Caco-2 (cell line): ENCODE results near the gene KLHDC8A. TPM values are rescaled to one million over a fixed set of nuclear protein-coding genes. Genes with fewer than 3 reads are reported as not detected.
A peak's percentile ranks its signal among the peaks of the same experiment; 100 is the strongest.

Experiments
- BruUV-seq: library from RNA; stranded (reverse); fragments of 400-500 nt; replicated peaks from 2 replicates; lab custom pipeline; 2021; lab: Mats Ljungman, UMichigan
- CTCF ChIA-PET: fragments of 300-600 bp; sonication (Branson Sonifier 250); formaldehyde crosslinking; loops from one replicate; lab custom pipeline; 2022; ENCODE audit warnings: antibody characterized with exemption; lab: Charles Lee
- POLR2A ChIA-PET: fragments of 300-600 bp; sonication (Branson Sonifier 250); formaldehyde crosslinking; loops from one replicate; lab custom pipeline; 2022; ENCODE audit warnings: antibody characterized with exemption; lab: Charles Lee
- DNase-seq, 2 experiments: peaks; one replicate each; pipeline versions ENCODE4 v3.0.0 to v3.0.0-alpha.2; 2020 to 2022
- H3K27me3 ChIP-seq: replicated peaks from 2 replicates; pipeline ENCODE4 v1.6.0; 2011; ENCODE audit warnings: low read length; ENCODE audit not compliant: control insufficient read depth, insufficient read depth
- H3K36me3 ChIP-seq: 2 replicates; pipeline ENCODE4 v1.5.1; 2011; ENCODE audit warnings: low read length; ENCODE audit not compliant: control insufficient read depth, insufficient read depth
- H3K4me1 ChIP-seq: fragments of 250-450 bp; sonication (Bioruptor Pico); 2 replicates; pipeline ENCODE4 v1.5.1; 2020; ENCODE audit warnings: mild to moderate bottlenecking
- H3K4me3 ChIP-seq: 2 replicates; pipeline ENCODE4 v1.5.1; 2011; ENCODE audit warnings: low read depth, mild to moderate bottlenecking, control low read depth, low read length
- H3K9me3 ChIP-seq: fragments of 250-450 bp; sonication (Bioruptor Pico); 2 replicates; pipeline ENCODE4 v1.5.1; 2020; ENCODE audit warnings: mild to moderate bottlenecking, moderate library complexity
- H3K27ac Mint-ChIP-seq: one replicate; pipeline ENCODE4 v1.8.0; 2022; ENCODE audit warnings: mixed read lengths; ENCODE audit not compliant: unreplicated experiment
- H3K27me3 Mint-ChIP-seq: one replicate; pipeline ENCODE4 v1.8.0; 2022; ENCODE audit warnings: mixed read lengths; ENCODE audit not compliant: insufficient read depth, unreplicated experiment
- H3K36me3 Mint-ChIP-seq: one replicate; pipeline ENCODE4 v1.8.0; 2022; ENCODE audit warnings: mild to moderate bottlenecking, mixed read lengths; ENCODE audit not compliant: insufficient read depth, unreplicated experiment
- H3K4me1 Mint-ChIP-seq: one replicate; pipeline ENCODE4 v1.8.0; 2022; ENCODE audit warnings: low read depth, mixed read lengths; ENCODE audit not compliant: unreplicated experiment
- H3K4me3 Mint-ChIP-seq: one replicate; pipeline ENCODE4 v1.8.0; 2022; ENCODE audit warnings: mild to moderate bottlenecking, moderate library complexity, mixed read lengths; ENCODE audit not compliant: unreplicated experiment
- H3K9me3 Mint-ChIP-seq: one replicate; pipeline ENCODE4 v1.8.0; 2022; ENCODE audit warnings: mixed read lengths; ENCODE audit not compliant: unreplicated experiment
- CTCF ChIP-seq, 2 experiments: fragments of 200-600 bp in 1 of 2; IDR thresholded peaks; 1 replicate in 1 of 2; 2 replicates in 1 of 2; pipeline versions ENCODE4 v1.5.1 to v1.8.0; 2011 to 2022; ENCODE audit warnings: antibody characterized with exemption in 1 of 2, control low read depth in 1 of 2, inconsistent platforms in 1 of 2, low read depth in 1 of 2, low read length in 1 of 2, mild to moderate bottlenecking in 1 of 2, moderate library complexity in 1 of 2; ENCODE audit not compliant: insufficient read depth in 1 of 2, severe bottlenecking in 1 of 2, unreplicated experiment in 1 of 2
- intact Hi-C: fragments of 100-400 bp; cut with micrococcal nuclease; formaldehyde crosslinking; loops from one replicate; pipeline ENCODE4 v1.10.0; 2022; ENCODE audit not compliant: unreplicated experiment
- total RNA-seq: library from RNA; stranded (reverse); gene quantifications from 2 replicates; pipeline ENCODE4 v1.2.3, GENCODE V29; 2022

Gene KLHDC8A
- total RNA-seq, 1 experiment from 2014 or later, result not detected

DNA sequence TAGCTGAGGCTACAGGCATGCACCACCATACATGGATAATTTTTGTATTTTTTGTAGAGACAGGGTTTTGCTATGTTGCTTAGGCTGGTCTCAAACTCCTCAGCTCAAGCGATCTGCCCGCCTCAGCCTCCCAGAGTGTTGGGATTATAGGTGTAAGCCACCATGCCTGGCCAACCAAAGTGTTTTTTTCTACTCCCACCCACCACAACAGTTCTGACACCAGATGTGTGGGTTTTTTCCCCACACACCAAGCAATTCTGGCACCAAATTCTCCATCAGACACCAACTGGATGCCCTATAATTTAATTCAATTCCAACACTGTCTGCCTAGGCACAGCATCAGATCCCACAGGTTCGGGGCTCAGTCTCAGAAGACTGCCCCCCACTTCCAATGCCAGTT, 20.6 kb upstream of the KLHDC8A start:
- ChIA-PET CTCF (no interaction called here), POLR2A (no interaction called here)
- Mint-ChIP-seq H3K4me3 (no peak overlapping the region), H3K27me3 (peaks cover 19% of the 10 kb centered on the region), H3K9me3 (no peaks in the 10 kb centered on the region), H3K27ac (no peak overlapping the region), H3K4me1 (peaks cover 4% of the 10 kb centered on the region), H3K36me3 (no peaks in the 10 kb centered on the region)
- intact Hi-C loops, result no loop called here
- TF ChIP-seq CTCF (IDR thresholded peaks at IDR 0.05; ENCODE audit: insufficient read depth in 1 of 2, low read depth in 1 of 2, low read length in 1 of 2, severe bottlenecking in 1 of 2, unreplicated experiment in 1 of 2), result no peak
- Histone ChIP-seq H3K4me1 (0 out of 2 replicates have a peak, but pooled peaks cover 7% of the 10 kb centered on the region), H3K4me3 (no peak overlapping the region), H3K36me3 (no peaks in the 10 kb centered on the region), H3K27me3 (no peaks in the 10 kb centered on the region), H3K9me3 (no peaks in the 10 kb centered on the region)
- no TSS peak for BruUV-seq
- DNase-seq, result no peak

DNA sequence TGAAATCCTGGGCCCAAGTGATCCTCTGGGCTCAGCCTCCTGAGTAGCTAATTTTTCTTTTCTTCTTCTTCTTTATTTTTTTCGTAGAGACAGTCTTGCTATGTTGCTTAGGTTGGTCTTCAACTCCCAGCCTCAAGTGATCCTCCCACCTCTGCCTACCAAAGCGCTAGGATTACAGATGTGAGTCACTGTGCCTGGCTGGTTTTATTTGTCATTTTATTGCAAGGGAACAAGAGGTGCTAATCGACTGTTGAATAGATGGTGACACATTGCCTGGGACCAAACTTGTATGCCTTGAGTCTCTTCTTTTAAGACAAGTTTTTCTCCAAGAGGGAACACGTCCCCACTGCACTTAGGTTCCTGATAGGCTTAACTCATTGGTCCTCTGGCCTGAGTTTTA, 20.0 kb upstream of the KLHDC8A start:
- no peak overlapping the region for H3K4me3 ChIP-seq
- ChIA-PET CTCF (interaction anchor here (1.3 to 1.6 kb wide), 2 partner anchors 23 to 109 kb away, joined by 6 to 8 read pairs; no protein-coding TSS in a partner anchor), POLR2A (no interaction called here)
- H3K27me3 Mint-ChIP-seq, result peaks cover 22% of the 10 kb centered on the region
- no peaks in the 10 kb centered on the region for H3K36me3 Mint-ChIP-seq
- H3K9me3 Mint-ChIP-seq, result no peaks in the 10 kb centered on the region
- intact Hi-C loops, result no loop called here
- no peaks in the 10 kb centered on the region for H3K9me3 ChIP-seq
- TF ChIP-seq CTCF (IDR thresholded peaks at IDR 0.05; ENCODE audit: insufficient read depth in 1 of 2, low read depth in 1 of 2, low read length in 1 of 2, severe bottlenecking in 1 of 2, unreplicated experiment in 1 of 2), result no peak
- no peak overlapping the region for H3K4me3 Mint-ChIP-seq
- no peak overlapping the region for H3K27ac Mint-ChIP-seq
- H3K4me1 ChIP-seq, result 0 out of 2 replicates have a peak, but pooled peaks cover 7% of the 10 kb centered on the region
- H3K4me1 Mint-ChIP-seq, result peaks cover 4% of the 10 kb centered on the region
- no TSS peak for BruUV-seq
- no peaks in the 10 kb centered on the region for H3K27me3 ChIP-seq
- no peak for DNase-seq
- H3K36me3 ChIP-seq, result no peaks in the 10 kb centered on the region

DNA sequence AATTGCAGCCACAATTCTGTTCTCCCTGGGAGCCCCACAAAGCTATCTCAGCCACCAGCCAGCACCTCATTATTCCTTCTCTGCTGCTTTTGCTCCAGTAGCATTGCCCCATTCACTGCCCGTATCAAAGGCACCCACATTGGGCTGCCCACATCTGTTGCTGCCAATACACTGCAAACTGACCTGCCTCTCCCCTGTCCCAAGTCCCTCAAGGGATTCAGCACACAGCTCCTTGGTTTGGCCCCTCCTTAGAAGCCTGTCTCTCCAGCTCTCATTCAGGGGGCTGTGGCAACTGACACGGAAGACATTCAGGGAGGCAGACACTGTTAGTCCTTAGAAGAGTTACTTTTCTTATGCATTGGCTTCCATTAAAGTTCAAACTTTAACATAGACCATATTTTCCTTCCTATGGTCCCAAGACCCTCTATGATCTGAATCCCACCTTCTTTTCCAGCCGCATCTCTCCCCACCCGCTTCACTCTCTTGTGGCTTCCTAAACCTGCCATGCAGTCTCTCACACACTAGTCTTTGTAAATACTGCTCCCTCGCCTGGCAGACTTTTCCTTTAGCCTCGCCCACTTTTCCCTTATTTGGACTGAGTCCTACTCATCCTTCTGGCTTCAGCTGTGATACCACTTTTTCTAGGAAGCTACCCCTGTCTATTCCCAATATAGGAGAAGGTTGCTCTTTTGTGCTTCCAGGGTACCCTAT, 19.3 kb upstream of the KLHDC8A start:
- no peak for TF ChIP-seq CTCF (IDR thresholded peaks at IDR 0.05; ENCODE audit: insufficient read depth in 1 of 2, low read depth in 1 of 2, low read length in 1 of 2, severe bottlenecking in 1 of 2, unreplicated experiment in 1 of 2)
- no peak overlapping the region for H3K4me3 Mint-ChIP-seq
- Histone ChIP-seq H3K4me3 (no peak overlapping the region), H3K27me3 (no peaks in the 10 kb centered on the region), H3K9me3 (no peaks in the 10 kb centered on the region), H3K36me3 (no peaks in the 10 kb centered on the region), H3K4me1 (0 out of 2 replicates have a peak, but pooled peaks cover 7% of the 10 kb centered on the region)
- peaks cover 23% of the 10 kb centered on the region for H3K27me3 Mint-ChIP-seq
- no peaks in the 10 kb centered on the region for H3K9me3 Mint-ChIP-seq
- H3K27ac Mint-ChIP-seq, result no peak overlapping the region
- DNase-seq, result peak in 1 of 2 experiments; percentile 39
- ChIA-PET POLR2A (no interaction called here), CTCF (interaction anchor here (1.3 to 1.6 kb wide), 3 partner anchors 22 to 109 kb away, joined by 4 to 8 read pairs (median 6); no protein-coding TSS in a partner anchor)
- peaks cover 4% of the 10 kb centered on the region for H3K4me1 Mint-ChIP-seq
- no TSS peak for BruUV-seq
- intact Hi-C loops, result no loop called here
- no peaks in the 10 kb centered on the region for H3K36me3 Mint-ChIP-seq
